Measurements from ENCODE around the gene RBM14.

DNA sequence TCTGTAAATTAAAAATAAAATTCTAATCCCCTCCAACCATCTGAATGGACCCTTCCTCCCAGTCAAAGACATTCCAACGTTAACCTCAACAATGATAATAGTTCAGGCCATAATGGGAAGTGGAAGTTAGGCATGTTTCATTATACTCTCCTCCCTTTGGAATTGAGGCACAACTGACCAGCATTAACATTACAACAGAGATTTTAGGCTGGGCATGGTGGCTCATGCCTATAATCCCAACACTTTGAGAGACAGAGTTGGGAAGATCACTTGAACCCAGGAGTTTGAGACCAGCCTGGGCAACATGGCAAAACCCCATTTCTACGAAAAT is 45.6 kb upstream of the RBM14 start:
- TF ChIP-seq, protein P1, sequence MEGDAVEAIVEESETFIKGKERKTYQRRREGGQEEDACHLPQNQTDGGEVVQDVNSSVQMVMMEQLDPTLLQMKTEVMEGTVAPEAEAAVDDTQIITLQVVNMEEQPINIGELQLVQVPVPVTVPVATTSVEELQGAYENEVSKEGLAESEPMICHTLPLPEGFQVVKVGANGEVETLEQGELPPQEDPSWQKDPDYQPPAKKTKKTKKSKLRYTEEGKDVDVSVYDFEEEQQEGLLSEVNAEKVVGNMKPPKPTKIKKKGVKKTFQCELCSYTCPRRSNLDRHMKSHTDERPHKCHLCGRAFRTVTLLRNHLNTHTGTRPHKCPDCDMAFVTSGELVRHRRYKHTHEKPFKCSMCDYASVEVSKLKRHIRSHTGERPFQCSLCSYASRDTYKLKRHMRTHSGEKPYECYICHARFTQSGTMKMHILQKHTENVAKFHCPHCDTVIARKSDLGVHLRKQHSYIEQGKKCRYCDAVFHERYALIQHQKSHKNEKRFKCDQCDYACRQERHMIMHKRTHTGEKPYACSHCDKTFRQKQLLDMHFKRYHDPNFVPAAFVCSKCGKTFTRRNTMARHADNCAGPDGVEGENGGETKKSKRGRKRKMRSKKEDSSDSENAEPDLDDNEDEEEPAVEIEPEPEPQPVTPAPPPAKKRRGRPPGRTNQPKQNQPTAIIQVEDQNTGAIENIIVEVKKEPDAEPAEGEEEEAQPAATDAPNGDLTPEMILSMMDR (IDR thresholded peaks at IDR 0.05) = no peak
- TF ChIP-seq EZH2 (IDR thresholded peaks at IDR 0.05; ENCODE audit: borderline replicate concordance, insufficient read depth, low read depth, low read length, poor library complexity, severe bottlenecking) = no peak

Data from B cell (primary cell).